NK-92 treated with Interleukin-12 subunit alpha and Interleukin-12 subunit beta, amount 100 ng/mL, for 24 hours (cell line): Measurements from ENCODE around the gene INSC.

Experiments used
- DNase-seq: peaks from one replicate; lab custom pipeline; 2025; lab: John Stamatoyannopoulos, UW

INSC gene

DNA sequence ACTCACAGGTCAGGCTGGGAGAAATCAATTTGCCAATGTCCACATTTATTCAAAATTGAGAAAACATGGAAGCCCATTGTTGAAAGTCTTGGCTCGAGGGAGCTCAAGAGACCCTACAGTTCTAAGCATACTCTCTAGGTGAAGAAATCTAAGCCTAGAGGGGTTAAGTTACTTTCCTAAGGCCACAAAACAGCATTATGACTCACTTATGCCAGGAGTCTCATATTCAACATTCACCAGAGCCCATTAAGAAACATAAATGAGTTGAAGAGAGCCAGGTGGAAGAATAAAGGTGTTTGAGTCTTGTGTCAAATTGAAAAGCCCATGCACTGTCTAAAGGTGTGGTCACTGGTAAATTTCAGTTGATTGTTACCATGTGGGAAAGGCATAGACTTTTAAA, 108.1 kb downstream of the INSC start:
- no peak for DNase-seq

DNA sequence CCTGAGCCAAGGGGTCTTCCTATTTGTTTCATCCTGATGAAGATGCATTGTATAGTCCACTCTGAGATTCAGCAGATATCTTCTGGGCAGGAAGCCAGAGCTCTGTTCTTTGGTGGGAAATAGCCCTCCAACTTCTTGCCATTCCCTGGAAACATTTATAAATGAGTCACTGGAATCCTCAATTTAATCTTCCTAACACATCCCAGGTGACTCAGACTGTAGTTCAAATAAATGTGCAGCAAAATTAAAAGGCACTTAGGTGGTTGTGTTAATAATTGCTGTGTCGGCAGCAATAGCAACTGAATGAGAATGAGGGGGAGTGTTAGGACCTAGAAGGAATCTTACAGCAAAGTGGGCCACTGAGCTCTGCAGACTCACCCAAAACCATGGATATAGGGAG, 108.6 kb downstream of the INSC start:
- DNase-seq: no peak

DNA sequence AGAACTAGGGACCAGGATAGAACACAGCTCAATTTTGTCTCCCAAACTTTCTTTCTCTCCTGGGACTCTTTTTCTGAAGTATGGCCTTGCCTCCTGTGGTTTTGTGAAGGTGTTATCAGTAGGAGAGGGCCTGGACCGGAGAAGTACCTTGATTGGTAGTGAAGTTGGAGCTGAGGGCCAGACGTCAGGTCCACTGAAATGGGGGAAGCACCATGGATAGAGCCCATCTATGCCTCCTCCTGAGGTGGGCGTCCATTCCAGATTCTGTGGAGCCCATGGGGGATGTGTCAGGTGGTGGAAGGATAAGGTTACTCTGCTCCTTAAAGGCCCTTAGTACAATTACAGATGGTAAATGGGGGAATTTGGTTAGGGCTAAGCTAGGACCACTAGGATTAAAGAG, 109.7 kb downstream of the INSC start:
- DNase-seq: no peak

DNA sequence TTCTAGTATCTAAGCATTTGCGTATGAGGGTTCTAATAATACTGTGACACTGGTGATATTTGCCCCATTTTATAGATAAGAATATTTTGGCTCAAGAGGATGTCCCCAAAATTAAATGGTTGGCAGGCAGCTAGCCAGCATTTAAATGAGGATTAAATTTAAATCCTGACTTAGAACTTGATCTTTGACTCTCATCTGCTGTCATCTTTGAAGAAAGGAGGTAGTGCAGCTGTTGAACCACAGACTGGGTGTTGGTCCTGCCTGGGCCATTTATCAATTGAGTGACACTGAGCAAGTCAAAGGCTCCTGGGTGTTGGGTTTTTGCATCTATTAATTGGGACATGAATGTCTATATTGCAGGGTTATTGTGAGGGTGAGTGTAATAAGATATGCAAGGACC, 112.3 kb downstream of the INSC start:
- no peak for DNase-seq

GRCh38 chr11:15228331-15228849, 113.7 kb downstream of the INSC start:
- no peak for DNase-seq

DNA sequence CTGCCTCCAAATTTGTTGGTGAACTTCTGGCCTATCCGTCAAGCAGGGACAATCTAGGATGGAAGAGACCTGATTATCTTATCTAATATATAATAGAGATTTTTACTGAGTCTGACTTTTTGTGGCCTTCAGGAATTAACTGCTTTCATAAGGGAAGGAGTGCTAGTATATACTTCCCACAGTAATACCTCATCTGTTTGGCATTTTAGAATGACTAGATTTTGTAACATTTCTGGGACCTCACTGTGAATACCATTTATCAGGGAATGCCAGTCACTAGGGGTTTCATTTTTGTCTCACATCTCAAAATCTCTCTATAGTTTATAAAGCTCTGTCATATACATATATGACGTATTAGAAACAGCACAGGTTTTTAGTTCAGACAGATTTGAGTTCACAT, 114.3 kb downstream of the INSC start:
- DNase-seq: no peak

GRCh38 chr11:15232496-15232895, 117.8 kb downstream of the INSC start:
- no peak for DNase-seq

GRCh38 chr11:15233371-15234165, 118.8 kb downstream of the INSC start:
- DNase-seq: no peak

GRCh38 chr11:15234796-15235195, 120.1 kb downstream of the INSC start:
- no peak for DNase-seq

DNA sequence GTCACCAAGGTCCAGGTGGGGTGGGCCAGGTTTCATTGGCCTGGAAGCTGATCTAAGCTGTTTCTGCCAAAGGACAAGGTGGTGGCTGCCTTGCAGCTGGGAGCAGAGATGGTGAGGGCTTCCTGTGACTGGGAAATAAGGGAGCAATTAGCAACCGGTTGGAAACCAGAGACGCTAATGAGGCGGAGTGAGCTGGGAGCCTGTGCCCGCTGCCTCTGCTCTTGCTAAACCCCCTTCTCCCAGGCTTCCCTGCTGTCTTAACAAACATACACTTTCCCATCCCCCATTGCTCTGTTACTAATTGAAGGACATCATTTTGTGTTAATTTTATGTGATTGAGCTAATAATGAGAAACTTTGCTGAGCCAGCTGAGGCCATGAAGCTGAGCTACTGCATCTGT, 121.8 kb downstream of the INSC start:
- no peak for DNase-seq

DNA sequence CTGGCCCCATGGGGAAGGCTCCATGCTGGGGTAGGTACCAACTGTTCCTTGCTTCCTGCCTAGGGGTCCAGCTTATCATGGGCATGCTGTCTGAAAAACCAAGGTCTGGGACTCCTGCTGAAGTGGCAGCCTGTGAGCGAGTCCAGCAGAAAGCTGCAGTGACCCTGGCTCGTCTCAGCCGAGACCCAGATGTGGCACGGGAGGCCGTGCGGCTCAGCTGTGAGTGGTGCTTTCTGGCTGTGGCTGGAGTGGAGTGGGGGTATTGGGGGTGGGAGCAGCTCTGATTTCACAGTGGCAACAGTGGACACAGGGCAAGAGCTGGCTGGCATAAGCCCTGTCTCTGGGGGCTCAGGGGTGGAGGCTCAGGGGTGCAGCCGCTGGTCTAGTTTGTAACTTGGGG, 124.1 kb downstream of the INSC start:
- no peak for DNase-seq

DNA sequence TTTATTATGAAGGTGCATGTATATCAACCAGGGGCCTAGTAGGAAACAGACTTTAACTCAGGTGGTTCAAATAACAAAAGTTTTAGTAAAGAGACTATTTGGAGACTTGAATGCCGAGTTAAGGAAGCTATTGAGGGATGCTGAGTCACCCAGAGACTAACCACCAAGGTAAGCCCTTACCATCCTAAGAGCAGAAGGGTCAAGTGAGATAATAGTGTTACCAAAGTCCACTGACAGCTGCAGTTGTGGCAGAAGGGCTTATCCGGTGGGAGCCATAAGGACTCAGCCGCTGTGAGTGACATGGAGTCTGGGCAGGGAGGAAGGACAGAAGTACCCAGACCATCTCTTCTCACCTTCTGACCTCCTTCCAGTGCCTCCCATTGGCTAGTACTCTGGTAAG, 134.0 kb downstream of the INSC start:
- DNase-seq: no peak

- no peak for DNase-seq
These were observed 143.9 kb downstream of the INSC start for GRCh38 chr11:15258433-15259165.

DNA sequence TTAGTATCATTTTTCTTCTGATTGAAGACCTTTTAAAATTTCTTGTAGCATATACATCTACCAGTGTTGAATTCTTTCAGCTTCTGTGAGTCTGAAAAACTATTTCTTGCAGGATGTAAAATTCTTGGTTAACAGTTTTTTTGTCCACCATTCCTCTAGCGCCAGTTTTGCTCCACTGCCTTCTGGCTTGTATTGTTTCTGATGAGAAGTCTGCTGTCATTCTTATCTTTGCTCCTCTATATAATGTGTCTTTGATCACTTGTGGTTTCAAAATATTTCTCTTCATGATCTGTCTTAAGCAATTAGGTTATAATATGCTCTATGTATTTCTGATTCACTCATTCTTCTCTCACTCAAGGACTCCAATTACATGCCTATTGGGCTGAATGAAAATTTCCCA, 152.3 kb downstream of the INSC start:
- no peak for DNase-seq

GRCh38 chr11:15268598-15268997, 153.9 kb downstream of the INSC start:
- DNase-seq: no peak

GRCh38 chr11:15275141-15275540, 160.4 kb downstream of the INSC start:
- no peak for DNase-seq

GRCh38 chr11:15276621-15277020, 161.9 kb downstream of the INSC start:
- DNase-seq: no peak

DNA sequence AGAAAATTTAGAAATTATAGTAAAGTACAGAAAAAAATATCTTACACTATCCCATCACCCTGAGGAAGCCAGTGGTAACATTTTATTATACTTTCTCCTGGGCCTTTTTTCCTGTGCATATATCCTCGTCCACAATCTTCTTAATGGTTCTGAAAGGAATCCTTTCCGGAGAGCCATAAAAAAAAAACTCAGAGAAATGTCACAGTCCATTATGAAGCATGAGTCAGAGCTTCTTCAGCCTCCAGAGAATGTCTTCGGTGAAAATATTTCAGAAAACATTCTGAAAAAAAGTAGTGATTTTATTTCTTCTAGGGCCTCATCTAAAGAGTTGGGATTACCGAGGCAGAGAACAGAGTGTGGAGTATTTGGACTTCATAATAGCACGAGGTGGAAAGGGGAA, 163.4 kb downstream of the INSC start:
- no peak for DNase-seq

- DNase-seq: no peak
These were observed 165.7 kb downstream of the INSC start for GRCh38 chr11:15280393-15280792.

DNA sequence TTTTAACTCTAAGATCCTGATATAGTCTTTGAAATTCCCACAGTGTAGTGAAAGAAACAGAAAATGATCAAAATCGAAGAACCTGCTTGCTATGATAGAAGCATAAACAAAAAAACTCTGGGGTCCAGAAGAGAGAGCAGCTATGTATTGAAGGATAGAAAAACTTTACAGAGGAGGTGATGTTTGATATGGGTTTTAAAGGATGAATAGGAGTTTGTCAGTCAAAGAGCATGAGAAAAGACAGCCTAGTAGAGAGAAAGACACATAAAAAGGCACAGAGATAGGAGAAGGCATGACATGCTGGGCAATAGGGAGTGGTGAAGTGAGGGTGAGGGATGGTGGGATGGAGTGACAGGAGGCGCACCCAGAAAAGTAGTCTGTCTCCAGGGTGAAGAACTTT, 168.0 kb downstream of the INSC start:
- DNase-seq: no peak

GRCh38 chr11:15286465-15286864, 171.7 kb downstream of the INSC start:
- no peak for DNase-seq

DNA sequence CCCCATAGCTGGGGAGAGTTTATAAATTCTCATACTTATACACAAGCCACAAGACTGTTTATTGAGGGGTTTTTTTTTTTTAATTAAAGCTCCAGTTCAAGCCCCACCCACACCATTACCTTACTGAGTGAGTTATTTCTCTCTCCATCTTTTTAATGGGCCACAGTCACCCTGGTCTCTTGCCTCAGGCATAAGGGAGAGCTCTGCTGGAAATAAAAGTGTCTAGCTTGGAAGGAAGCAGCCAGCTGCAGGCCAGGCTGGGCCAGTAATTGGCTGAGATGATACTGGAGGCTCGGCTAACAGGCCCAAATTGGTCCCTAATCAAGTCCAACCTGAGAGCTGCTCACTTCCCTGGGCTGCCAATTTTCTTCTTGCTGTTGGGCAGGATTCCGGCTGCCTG, 174.1 kb downstream of the INSC start:
- DNase-seq: no peak

- DNase-seq: no peak
These were observed 175.0 kb downstream of the INSC start for GRCh38 chr11:15289723-15290122.
